HCT116 (cell line): ENCODE results near the gene TAF4.

Source experiments
- CBX3 ChIP-seq: IDR thresholded peaks from 2 replicates; pipeline ENCODE4 v1.6.1; 2012; ENCODE audit warnings: low read depth
- CTCF ChIP-seq, 3 experiments: fragments of 200-600 bp in 1 of 3; sonication (generic) in 1 of 3; IDR thresholded peaks in 2 of 3; conservative IDR thresholded peaks in 1 of 3; 2 replicates each; pipeline ENCODE4 v1.5.1; 2012 to 2017; ENCODE audit warnings: low read depth in 2 of 3, low read length in 2 of 3, antibody characterized with exemption in 1 of 3, borderline replicate concordance in 1 of 3, control low read depth in 1 of 3, mild to moderate bottlenecking in 1 of 3, mixed read lengths in 1 of 3, mixed run types in 1 of 3, moderate library complexity in 1 of 3; ENCODE audit not compliant: insufficient read depth in 1 of 3
- EZH2 ChIP-seq: fragments of 200-600 bp; sonication (generic); IDR thresholded peaks from 2 replicates; pipeline ENCODE4 v1.6.1; 2017; ENCODE audit warnings: antibody characterized with exemption, mixed run types
- MAX ChIP-seq: IDR thresholded peaks from 2 replicates; pipeline ENCODE4 v1.6.1; 2012
- POLR2A ChIP-seq: IDR thresholded peaks from 2 replicates; pipeline ENCODE4 v1.7.0; 2011; ENCODE audit warnings: borderline replicate concordance; ENCODE audit not compliant: insufficient read depth, insufficient read length; ENCODE audit errors: extremely low read depth
- RAD21 ChIP-seq: IDR thresholded peaks from 2 replicates; pipeline ENCODE4 v1.6.1; 2012; ENCODE audit warnings: low read depth, mild to moderate bottlenecking
- ZFX ChIP-seq: fragments of 450-650 bp; IDR thresholded peaks from 2 replicates; pipeline ENCODE4 v1.6.1; 2017

DNA sequence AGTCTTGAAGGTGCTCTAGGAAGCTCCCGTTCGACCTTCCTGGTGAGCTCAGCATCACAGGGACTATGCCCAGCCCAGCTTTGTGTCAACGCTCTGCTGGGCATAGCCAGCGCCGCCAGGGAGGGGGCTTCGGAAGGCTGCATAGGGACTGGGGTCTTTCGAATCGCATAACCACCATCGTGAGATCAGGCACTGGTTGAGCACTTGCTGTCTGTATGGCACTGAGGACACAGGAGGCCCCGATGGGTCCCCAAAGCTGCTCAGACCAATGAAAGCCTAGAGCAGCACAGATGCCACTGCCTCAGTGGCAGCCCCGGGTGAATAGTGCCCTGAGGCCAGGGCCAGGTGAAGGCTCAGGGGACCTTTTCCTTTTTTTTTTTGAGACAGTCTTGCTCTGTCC lies 96.7 kb downstream of the TAF4 start:
- TF ChIP-seq POLR2A, result no peak
- TF ChIP-seq RAD21, result no peak
- no peak for TF ChIP-seq CTCF (IDR thresholded peaks at IDR 0.05 in 2 of 3, conservative IDR thresholded peaks at IDR 0.05 in 1 of 3; ENCODE audit: borderline replicate concordance in 1 of 3, insufficient read depth in 1 of 3, low read depth in 2 of 3, low read length in 2 of 3)
- no peak for TF ChIP-seq MAX
- TF ChIP-seq ZFX, result no peak
- TF ChIP-seq EZH2, result no peak
- no peak for TF ChIP-seq CBX3
